Lower leg skin (tissue), 3 donors: ENCODE results near the gene MYL4.

Experiments
- POLR2A ChIP-seq, 2 donors: fragments of 450-650 bp; IDR thresholded peaks; one replicate each; pipeline ENCODE4 v1.6.1; 2016 to 2017; ENCODE audit warnings: antibody characterized with exemption in 2 of 2, mild to moderate bottlenecking in 1 of 2, moderate library complexity in 1 of 2
- TF ChIP-seq, protein P1 (sequence below), 3 donors: fragments of 450-650 bp; IDR thresholded peaks; one replicate each; pipeline ENCODE4 v1.5.1; 2016; ENCODE audit warnings: antibody characterized with exemption in 3 of 3, mild to moderate bottlenecking in 3 of 3, moderate library complexity in 2 of 3

DNA sequence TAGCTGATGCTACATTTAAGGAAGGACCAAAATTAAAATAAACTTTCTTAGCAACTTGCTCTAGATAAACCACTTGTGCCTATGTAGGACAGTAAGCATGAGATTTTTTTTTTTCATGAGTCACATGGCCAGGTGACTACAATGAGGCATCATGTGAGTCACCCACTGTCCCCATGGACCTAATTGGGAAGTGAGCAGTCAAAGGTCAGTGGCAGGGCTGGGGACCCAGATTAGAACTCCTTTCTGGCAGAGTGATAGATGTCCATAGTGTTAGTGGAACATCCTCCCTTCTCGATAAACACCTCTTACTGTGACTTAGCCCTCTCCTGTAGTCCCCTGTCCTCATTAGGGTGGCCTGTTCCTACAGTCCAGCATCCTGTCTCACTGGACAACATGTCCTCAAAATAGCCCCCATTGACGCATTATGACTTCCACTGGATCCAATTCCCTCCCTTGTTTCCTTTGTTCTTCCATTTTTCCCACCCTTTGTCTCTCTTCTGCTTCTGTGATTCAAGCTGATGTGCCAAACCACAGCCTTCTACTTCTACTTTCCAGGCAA lies 56.9 kb downstream of the MYL4 start:
- TF ChIP-seq, protein P1, sequence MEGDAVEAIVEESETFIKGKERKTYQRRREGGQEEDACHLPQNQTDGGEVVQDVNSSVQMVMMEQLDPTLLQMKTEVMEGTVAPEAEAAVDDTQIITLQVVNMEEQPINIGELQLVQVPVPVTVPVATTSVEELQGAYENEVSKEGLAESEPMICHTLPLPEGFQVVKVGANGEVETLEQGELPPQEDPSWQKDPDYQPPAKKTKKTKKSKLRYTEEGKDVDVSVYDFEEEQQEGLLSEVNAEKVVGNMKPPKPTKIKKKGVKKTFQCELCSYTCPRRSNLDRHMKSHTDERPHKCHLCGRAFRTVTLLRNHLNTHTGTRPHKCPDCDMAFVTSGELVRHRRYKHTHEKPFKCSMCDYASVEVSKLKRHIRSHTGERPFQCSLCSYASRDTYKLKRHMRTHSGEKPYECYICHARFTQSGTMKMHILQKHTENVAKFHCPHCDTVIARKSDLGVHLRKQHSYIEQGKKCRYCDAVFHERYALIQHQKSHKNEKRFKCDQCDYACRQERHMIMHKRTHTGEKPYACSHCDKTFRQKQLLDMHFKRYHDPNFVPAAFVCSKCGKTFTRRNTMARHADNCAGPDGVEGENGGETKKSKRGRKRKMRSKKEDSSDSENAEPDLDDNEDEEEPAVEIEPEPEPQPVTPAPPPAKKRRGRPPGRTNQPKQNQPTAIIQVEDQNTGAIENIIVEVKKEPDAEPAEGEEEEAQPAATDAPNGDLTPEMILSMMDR (IDR thresholded peaks at IDR 0.05): no peak
- no peak for TF ChIP-seq POLR2A (IDR thresholded peaks at IDR 0.05)
